K562 (cell line): ENCODE measurements around the gene ATP2A1. TPM values are rescaled to one million over a fixed set of nuclear protein-coding genes. Genes with fewer than 3 reads are reported as not detected.

ENCODE experiments used
- ATAC-seq: fragments of 200-7000 bp; cut with Tn5 transposase; 3 replicates; pipeline ENCODE4 v1.9.1; 2020; ENCODE audit warnings: moderate library complexity
- BruUV-seq: library from RNA; stranded (reverse); fragments of 400-500 nt; replicated peaks from 2 replicates; lab custom pipeline; 2021; lab: Mats Ljungman, UMichigan
- CTCF ChIA-PET: fragments of 300-600 bp; formaldehyde crosslinking; extraction: SDS; loops from one replicate; lab custom pipeline; 2021; ENCODE audit warnings: low intra/inter-chr PET ratio; lab: Yijun Ruan, JAX
- POLR2A ChIA-PET: fragments of 300-600, 350-650 bp; sonication (Branson Sonifier 250); formaldehyde crosslinking; extraction: SDS; loops from one replicate; lab custom pipeline; 2021; ENCODE audit warnings: antibody characterized with exemption, inconsistent platforms; lab: Yijun Ruan, JAX
- DNase-seq, 4 experiments: peaks; one replicate each; pipeline versions ENCODE4 v3.0.0 to v3.0.0-alpha.2; 2011 to 2018; ENCODE audit warnings: low spot score in 3 of 4, mixed read lengths in 3 of 4; ENCODE audit errors: extremely low read depth in 1 of 4
- FAIRE-seq: peaks from 2 replicates; lab custom pipeline; 2011; peaks lifted over from hg19 to GRCh38; lab: Jason Lieb, UNC
- H2AFZ ChIP-seq: 2 replicates; pipeline ENCODE4 v1.6.0; 2011; ENCODE audit warnings: low read depth, low read length, control low read depth, inconsistent platforms
- H3K27ac ChIP-seq: fragments of 200-600 bp; 3 replicates; pipeline ENCODE4 v1.8.0; 2011; ENCODE audit warnings: low read depth, mild to moderate bottlenecking, control low read depth, inconsistent platforms, low read length, moderate library complexity, mixed read lengths; ENCODE audit errors: extremely low read depth
- H3K27me3 ChIP-seq, 2 experiments: fragments of 300-600 bp in 1 of 2; 2 replicates in 1 of 2; 3 replicates in 1 of 2; pipeline versions ENCODE4 v1.6.0 to v1.8.0; 2011; ENCODE audit warnings: inconsistent platforms in 2 of 2, low read length in 2 of 2, mild to moderate bottlenecking in 1 of 2, mixed read lengths in 1 of 2, moderate library complexity in 1 of 2; ENCODE audit not compliant: control insufficient read depth in 2 of 2, insufficient read depth in 2 of 2
- H3K36me3 ChIP-seq: fragments of 300-600 bp; 3 replicates; pipeline ENCODE4 v1.8.0; 2011; ENCODE audit warnings: mild to moderate bottlenecking, low read length, inconsistent platforms; ENCODE audit not compliant: control insufficient read depth, insufficient read depth
- H3K4me1 ChIP-seq, 2 experiments: fragments of 200-600 bp in 1 of 2; replicated peaks in 1 of 2; 2 replicates in 1 of 2; 3 replicates in 1 of 2; pipeline versions ENCODE4 v1.5.1 to v1.8.0; 2011; ENCODE audit warnings: inconsistent platforms in 2 of 2, low read length in 2 of 2, mild to moderate bottlenecking in 1 of 2, mixed read lengths in 1 of 2, moderate library complexity in 1 of 2; ENCODE audit not compliant: control insufficient read depth in 2 of 2, insufficient read depth in 2 of 2
- H3K4me2 ChIP-seq: 2 replicates; pipeline ENCODE4 v1.6.1; 2011; ENCODE audit warnings: low read length, control low read depth, inconsistent platforms, mixed read lengths; ENCODE audit not compliant: insufficient read depth
- H3K4me3 ChIP-seq: fragments of 200-600 bp; sonication (generic), shearing (Covaris generic); 2 replicates; pipeline ENCODE4 v1.5.1; 2016; ENCODE audit warnings: control low read depth, inconsistent platforms
- H3K79me2 ChIP-seq: fragments of 200-600 bp; 3 replicates; pipeline ENCODE4 v1.8.0; 2011; ENCODE audit warnings: low read length, inconsistent platforms; ENCODE audit not compliant: control insufficient read depth, insufficient read depth
- H3K9ac ChIP-seq, 2 experiments: 2 replicates each; pipeline versions ENCODE4 v1.6.0 to v1.6.1; 2011; ENCODE audit warnings: low read depth in 2 of 2, low read length in 2 of 2, control low read depth in 1 of 2, inconsistent platforms in 1 of 2, mild to moderate bottlenecking in 1 of 2, mixed read lengths in 1 of 2; ENCODE audit not compliant: insufficient read depth in 1 of 2
- H3K9me1 ChIP-seq: one replicate; pipeline ENCODE4 v1.6.0; 2011; ENCODE audit warnings: inconsistent platforms, mild to moderate bottlenecking, low read length, moderate library complexity; ENCODE audit not compliant: control insufficient read depth, insufficient read depth
- H3K9me3 ChIP-seq: replicated peaks from 2 replicates; pipeline ENCODE4 v1.5.1; 2011; ENCODE audit warnings: low read depth, low read length, inconsistent platforms; ENCODE audit not compliant: control insufficient read depth, insufficient read depth
- H4K20me1 ChIP-seq: replicated peaks from 2 replicates; pipeline ENCODE4 v1.6.1; 2011; ENCODE audit warnings: low read length, inconsistent platforms, mixed read lengths; ENCODE audit not compliant: control insufficient read depth, insufficient read depth
- CXXC5 ChIP-seq: fragments of 250-450 bp; sonication (Bioruptor Pico); IDR thresholded peaks from 2 replicates; pipeline ENCODE4 v1.8.0; 2022; ENCODE audit warnings: inconsistent platforms, mild to moderate bottlenecking, moderate library complexity
- HLTF ChIP-seq: fragments of 450-650 bp; IDR thresholded peaks from 2 replicates; pipeline ENCODE4 v1.6.1; 2016
- HMGN3 ChIP-seq: IDR thresholded peaks from 2 replicates; pipeline ENCODE4 v1.6.1; 2011; ENCODE audit warnings: borderline replicate concordance, low read depth, mild to moderate bottlenecking, mixed read lengths, low read length; ENCODE audit not compliant: insufficient read length; ENCODE audit errors: extremely low read depth
- JUND ChIP-seq, 2 experiments: IDR thresholded peaks; 2 replicates in 1 of 2; 3 replicates in 1 of 2; pipeline ENCODE4 v1.6.1; 2011; ENCODE audit warnings: borderline replicate concordance in 2 of 2, low read depth in 2 of 2, low read length in 2 of 2, improper control_type of control experiment in 1 of 2, missing biosample characterization in 1 of 2, missing genetic modification characterization in 1 of 2, missing genetic modification reagents in 1 of 2
- PHF8 ChIP-seq: fragments of 200-600 bp; sonication (generic); IDR thresholded peaks from 2 replicates; pipeline ENCODE4 v1.6.1; 2012; ENCODE audit warnings: mixed run types, mild to moderate bottlenecking, inconsistent platforms, low read length, moderate library complexity, borderline replicate concordance
- POLR2AphosphoS2 ChIP-seq: IDR thresholded peaks from 2 replicates; pipeline ENCODE4 v1.6.1; 2012; ENCODE audit warnings: low read length, improper control_type of control experiment
- POLR2G ChIP-seq: fragments of 200-400 bp; formaldehyde crosslinking; IDR thresholded peaks from 2 replicates; pipeline ENCODE4 v1.6.1; 2017; ENCODE audit warnings: low read depth, mild to moderate bottlenecking, antibody characterized with exemption, low read length, moderate library complexity
- RBFOX2 ChIP-seq: fragments of 200-400 bp; formaldehyde crosslinking; IDR thresholded peaks from 2 replicates; pipeline ENCODE4 v1.6.1; 2017; ENCODE audit warnings: low read depth, mild to moderate bottlenecking, low read length, moderate library complexity
- SP1 ChIP-seq: sonication (generic); formaldehyde crosslinking; IDR thresholded peaks from 2 replicates; pipeline ENCODE4 v1.8.1; 2022; ENCODE audit warnings: mild to moderate bottlenecking, missing genetic modification reagents
- WGBS: fragments of 100-300 bp; shearing (Covaris generic); methylation state at CpG from one replicate; pipeline ENCODE4 v1.1.6; 2016; ENCODE audit warnings: low coverage, mixed read lengths; ENCODE audit not compliant: insufficient coverage; ENCODE audit errors: missing lambda C conversion rate; 5-methylcytosine and 5-hydroxymethylcytosine counted together
- in situ Hi-C: fragments of 300-500 bp; cut with MboI; formaldehyde crosslinking; loops from 4 replicates; pipeline ENCODE4 v1.15.0; 2018; ENCODE audit warnings: inconsistent platforms, mixed read lengths
- intact Hi-C: fragments of 100-400 bp; cut with micrococcal nuclease; formaldehyde crosslinking; loops from 2 replicates; pipeline ENCODE4 v1.14.2; 2022
- polyA plus RNA-seq, 8 experiments: library from polyadenylated mRNA; depleted of rRNA in 4 of 8; stranded (reverse) in 5 of 8; unstranded in 3 of 8; fragments of >200 nt; fragmentation: Nextera tagmentation in 2 of 8; fragmentation: Illumina TruSeq in 1 of 8; extraction: Ambion mirVana in 2 of 8; extraction: Trizol in 1 of 8; gene quantifications; 2 replicates each; pipeline versions ENCODE4 v1.2.1 to v1.2.3, GENCODE V29; 2011 to 2014; ENCODE audit warnings: inconsistent platforms in 1 of 8, missing spikeins in 1 of 8
- total RNA-seq, 7 experiments: library from RNA; depleted of rRNA in 6 of 7; stranded (reverse); fragments of >200 nt in 6 of 7; fragmentation: Illumina TruSeq in 2 of 7; extraction: Trizol in 2 of 7; gene quantifications; 2 replicates each; pipeline versions ENCODE4 v1.2.1 to v1.2.3, GENCODE V29; 2011 to 2021; ENCODE audit warnings: low replicate concordance in 1 of 7
- TF ChIP-seq, protein P1 (sequence below), 2 experiments: fragments of 450-650 bp; conservative IDR thresholded peaks; 2 replicates each; pipeline ENCODE4 v1.6.1; 2017; ENCODE audit warnings: mild to moderate bottlenecking in 2 of 2, moderate library complexity in 2 of 2
- TF ChIP-seq, protein P2 (sequence below): sonication (generic); formaldehyde crosslinking; IDR thresholded peaks from 2 replicates; pipeline ENCODE4 v1.4.0; 2020; ENCODE audit warnings: mild to moderate bottlenecking, missing genetic modification reagents
- TF ChIP-seq, protein P3 (sequence below), 2 experiments: fragments of 450-650 bp; IDR thresholded peaks; 2 replicates each; pipeline ENCODE4 v1.6.1; 2016

Gene ATP2A1
- total and polyA plus RNA-seq, 9 of the 15 experiments (the other 6 are each of a cell fraction or from before 2014, with no cell fraction given) = 0.25 to 2.6 (median 0.65) TPM

DNA sequence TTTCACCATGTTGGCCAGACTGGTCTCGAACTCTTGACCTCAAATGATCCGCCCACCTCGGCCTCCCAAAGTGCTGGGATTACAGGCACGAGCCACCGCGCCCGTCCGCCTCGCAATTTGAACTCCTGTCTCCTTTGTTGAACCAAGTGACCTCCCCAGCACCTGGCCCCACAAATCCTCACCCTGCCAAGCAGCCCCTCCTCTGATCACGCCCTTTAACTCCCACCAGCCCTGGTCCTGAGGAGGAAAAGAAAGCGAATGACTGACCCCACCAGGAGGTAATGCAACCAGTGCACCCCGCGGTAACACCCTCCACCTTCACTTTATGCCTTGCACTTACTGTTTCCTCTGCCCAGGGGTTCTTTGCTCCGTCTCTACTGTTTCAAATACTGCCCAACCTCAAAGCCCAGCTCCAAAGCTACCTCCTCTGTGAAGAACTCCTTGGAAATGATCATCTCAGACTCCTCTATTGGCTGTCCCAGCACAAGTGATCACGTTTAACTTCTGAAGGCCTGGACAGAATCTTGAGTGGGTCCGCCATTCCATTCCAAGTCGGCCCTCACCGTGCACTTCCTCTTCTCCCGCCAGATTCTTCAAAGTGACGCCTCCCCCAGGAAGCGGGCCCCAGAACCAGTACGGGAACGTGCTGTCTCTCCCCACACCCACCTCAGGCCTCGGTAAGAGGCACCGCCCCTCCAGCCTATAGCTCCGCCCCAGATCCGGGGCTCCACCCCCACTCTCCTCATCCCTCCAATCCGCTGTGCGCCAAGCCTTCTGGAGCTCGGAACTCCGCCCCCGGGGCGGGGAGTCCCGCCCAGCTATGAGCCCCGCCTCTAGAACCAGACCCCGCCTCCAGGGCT, 57.9 kb downstream of the ATP2A1 start (continued):
- TF ChIP-seq POLR2AphosphoS2 (no peak), JUND (IDR thresholded peaks at IDR 0.05; ENCODE audit: borderline replicate concordance, low read depth, low read length) (peak; percentile 43; the same call in 1 of the 2 replicates), JUND (tag; IDR thresholded peaks at IDR 0.05; ENCODE audit: borderline replicate concordance, low read depth, low read length) (no peak; the same call in 2 of the 3 replicates), CXXC5 (CRISPR knock-in tag) (peak; percentile 51)
- TF ChIP-seq, protein P1, sequence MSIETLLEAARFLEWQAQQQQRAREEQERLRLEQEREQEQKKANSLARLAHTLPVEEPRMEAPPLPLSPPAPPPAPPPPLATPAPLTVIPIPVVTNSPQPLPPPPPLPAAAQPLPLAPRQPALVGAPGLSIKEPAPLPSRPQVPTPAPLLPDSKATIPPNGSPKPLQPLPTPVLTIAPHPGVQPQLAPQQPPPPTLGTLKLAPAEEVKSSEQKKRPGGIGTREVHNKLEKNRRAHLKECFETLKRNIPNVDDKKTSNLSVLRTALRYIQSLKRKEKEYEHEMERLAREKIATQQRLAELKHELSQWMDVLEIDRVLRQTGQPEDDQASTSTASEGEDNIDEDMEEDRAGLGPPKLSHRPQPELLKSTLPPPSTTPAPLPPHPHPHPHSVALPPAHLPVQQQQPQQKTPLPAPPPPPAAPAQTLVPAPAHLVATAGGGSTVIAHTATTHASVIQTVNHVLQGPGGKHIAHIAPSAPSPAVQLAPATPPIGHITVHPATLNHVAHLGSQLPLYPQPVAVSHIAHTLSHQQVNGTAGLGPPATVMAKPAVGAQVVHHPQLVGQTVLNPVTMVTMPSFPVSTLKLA (conservative IDR thresholded peaks at IDR 0.05) = peak; percentile 39 to 73; a peak in 3 of 4 replicates
- TF ChIP-seq, all 486 proteins: peak for 84

DNA sequence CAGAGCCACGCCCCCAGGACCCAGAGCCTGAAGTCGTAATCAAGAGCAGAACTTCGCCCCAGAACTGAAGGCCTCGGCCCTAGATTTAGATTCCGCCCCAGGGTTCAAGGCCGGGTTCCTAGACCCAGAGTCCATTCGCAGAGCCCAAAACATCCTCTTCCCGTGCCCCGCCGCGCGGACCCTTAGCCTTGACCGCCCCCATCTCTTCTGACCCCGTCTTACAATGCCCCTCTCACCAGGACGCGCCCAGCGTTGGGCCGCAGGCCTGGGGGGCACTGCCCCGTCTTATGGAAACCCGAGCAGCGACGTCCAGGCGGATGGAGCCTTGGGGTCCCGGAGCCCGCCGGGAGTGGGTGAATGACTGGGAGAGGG, 58.5 kb downstream of the ATP2A1 start:
- intact Hi-C loops (loop anchor here (5.0 kb wide), 1 partner anchor 54 kb away; no protein-coding TSS in a partner anchor), in situ Hi-C loops (loop anchor here (25.0 kb wide), 1 partner anchor 499 kb away; no protein-coding TSS in a partner anchor)
- Histone ChIP-seq H4K20me1 (no peaks in the 10 kb centered on the region), H3K9me3 (no peaks in the 10 kb centered on the region), H3K36me3 (no peaks in the 10 kb centered on the region), H3K79me2 (peaks cover 9% of the 10 kb centered on the region), H3K4me3 (no peak overlapping the region), H3K9me1 (no peaks in the 10 kb centered on the region), H3K27me3 (no peaks in the 10 kb centered on the region), H3K9ac (peak overlapping the region; percentile 44 to 49; a peak in 2 of 4 replicates), H3K4me1 (peaks cover 8 to 46% of the 10 kb centered on the region in 2 experiments; a peak in 4 of 5 replicates), H3K27ac (peak overlapping the region; percentile 55; the same call in 1 of the 3 replicates), H2AFZ (peak overlapping the region; percentile 89), H3K4me2 (peak overlapping the region; percentile 58; the same call in 1 of the 2 replicates)
- no peak for FAIRE-seq
- ChIA-PET POLR2A (interaction anchor here (0.7 to 1.2 kb wide), 6 partner anchors 9 to 102 kb away, joined by 3 to 5 read pairs (median 4); partner anchors contain the start of gene SH2B1), CTCF (interaction anchor here (1.4 kb wide), 1 partner anchor 9 kb away, joined by 4 read pairs; no protein-coding TSS in a partner anchor)
- BruUV-seq = no TSS peak
- ATAC-seq = no peak
- 50% methylated on average over 24 of the region's 26 CpGs for WGBS
- DNase-seq = no peak
- TF ChIP-seq HMGN3 (peak; percentile 3), HLTF (no peak), RBFOX2 (peak; percentile 14; the same call in 1 of the 2 replicates), PHF8 (peak; percentile 6; the same call in 1 of the 2 replicates), SP1 (CRISPR knock-in tag) (peak; percentile 65; the same call in 1 of the 2 replicates), POLR2G (peak; percentile 9; the same call in 1 of the 2 replicates)
- TF ChIP-seq, protein P2, sequence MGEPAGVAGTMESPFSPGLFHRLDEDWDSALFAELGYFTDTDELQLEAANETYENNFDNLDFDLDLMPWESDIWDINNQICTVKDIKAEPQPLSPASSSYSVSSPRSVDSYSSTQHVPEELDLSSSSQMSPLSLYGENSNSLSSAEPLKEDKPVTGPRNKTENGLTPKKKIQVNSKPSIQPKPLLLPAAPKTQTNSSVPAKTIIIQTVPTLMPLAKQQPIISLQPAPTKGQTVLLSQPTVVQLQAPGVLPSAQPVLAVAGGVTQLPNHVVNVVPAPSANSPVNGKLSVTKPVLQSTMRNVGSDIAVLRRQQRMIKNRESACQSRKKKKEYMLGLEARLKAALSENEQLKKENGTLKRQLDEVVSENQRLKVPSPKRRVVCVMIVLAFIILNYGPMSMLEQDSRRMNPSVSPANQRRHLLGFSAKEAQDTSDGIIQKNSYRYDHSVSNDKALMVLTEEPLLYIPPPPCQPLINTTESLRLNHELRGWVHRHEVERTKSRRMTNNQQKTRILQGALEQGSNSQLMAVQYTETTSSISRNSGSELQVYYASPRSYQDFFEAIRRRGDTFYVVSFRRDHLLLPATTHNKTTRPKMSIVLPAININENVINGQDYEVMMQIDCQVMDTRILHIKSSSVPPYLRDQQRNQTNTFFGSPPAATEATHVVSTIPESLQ (CRISPR knock-in tag) = no peak
- TF ChIP-seq, protein P3, sequence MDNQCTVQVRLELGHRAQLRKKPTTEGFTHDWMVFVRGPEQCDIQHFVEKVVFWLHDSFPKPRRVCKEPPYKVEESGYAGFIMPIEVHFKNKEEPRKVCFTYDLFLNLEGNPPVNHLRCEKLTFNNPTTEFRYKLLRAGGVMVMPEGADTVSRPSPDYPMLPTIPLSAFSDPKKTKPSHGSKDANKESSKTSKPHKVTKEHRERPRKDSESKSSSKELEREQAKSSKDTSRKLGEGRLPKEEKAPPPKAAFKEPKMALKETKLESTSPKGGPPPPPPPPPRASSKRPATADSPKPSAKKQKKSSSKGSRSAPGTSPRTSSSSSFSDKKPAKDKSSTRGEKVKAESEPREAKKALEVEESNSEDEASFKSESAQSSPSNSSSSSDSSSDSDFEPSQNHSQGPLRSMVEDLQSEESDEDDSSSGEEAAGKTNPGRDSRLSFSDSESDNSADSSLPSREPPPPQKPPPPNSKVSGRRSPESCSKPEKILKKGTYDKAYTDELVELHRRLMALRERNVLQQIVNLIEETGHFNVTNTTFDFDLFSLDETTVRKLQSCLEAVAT (IDR thresholded peaks at IDR 0.05) = no peak
